ENCODE results near the gene UTF1. TPM values are rescaled to one million over a fixed set of nuclear protein-coding genes. Genes with fewer than 3 reads are reported as not detected.

The UTF1 gene
- total RNA-seq, 1 donor from 2014 or later: not detected

DNA sequence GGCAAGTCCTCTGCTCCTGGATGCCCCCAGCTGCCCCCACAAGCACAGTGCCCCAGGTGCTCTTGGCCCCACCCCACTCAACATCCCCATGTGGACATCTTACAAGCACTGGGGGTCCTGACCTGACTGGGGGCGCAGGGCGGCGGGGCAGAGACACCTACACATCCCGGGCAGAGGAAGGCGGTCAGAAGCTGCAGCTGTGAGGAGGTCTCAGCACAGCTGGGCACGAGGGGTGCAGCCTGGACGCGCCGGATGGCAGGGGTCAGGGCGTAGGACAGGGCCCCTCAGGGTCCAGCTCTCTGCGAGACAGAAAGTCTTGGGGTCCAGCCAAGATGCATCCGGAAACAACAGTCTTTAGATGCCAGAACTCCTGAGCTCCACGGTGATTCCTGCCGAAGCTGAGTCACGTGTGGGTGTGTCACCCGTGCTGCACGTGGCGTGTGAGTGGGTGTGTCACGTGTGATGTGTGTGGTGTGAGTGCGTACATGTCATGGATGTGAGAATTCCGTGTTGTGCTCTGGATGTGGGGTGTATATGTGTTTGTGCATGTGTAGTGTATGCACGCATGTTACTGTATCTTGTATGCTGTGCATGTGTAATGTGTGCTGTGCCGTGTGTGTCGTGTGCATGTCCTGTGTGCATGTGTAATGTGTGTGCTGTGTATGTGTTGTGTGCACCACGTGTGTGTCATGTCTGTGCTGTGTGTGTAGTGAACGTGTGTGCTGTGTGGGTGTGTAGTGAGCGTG lies 12.8 kb downstream of the UTF1 start:
- H3K4me3 Mint-ChIP-seq: peak overlapping the region; percentile 62
- H3K36me3 ChIP-seq: no peaks in the 10 kb centered on the region
- H3K27me3 Mint-ChIP-seq (ENCODE audit: insufficient read depth, low read depth): peaks cover 32% of the 10 kb centered on the region
- H3K9ac ChIP-seq: no peak overlapping the region
- no peaks in the 10 kb centered on the region for H3K36me3 Mint-ChIP-seq
- no peaks in the 10 kb centered on the region for H4K20me1 ChIP-seq (ENCODE audit: low read depth)
- H3K4me2 ChIP-seq: no peak overlapping the region
- H3K4me3 ChIP-seq: no peak overlapping the region
- H2AFZ ChIP-seq (replicated peaks): no peak overlapping the region
- DNase-seq (ENCODE audit: low spot score): no peak
- peaks cover 13% of the 10 kb centered on the region for H3F3A ChIP-seq (ENCODE audit: low read depth)
- peaks cover 21% of the 10 kb centered on the region for H3K4me1 Mint-ChIP-seq
- H3K27ac Mint-ChIP-seq: peak overlapping the region; percentile 55
- H3K27ac ChIP-seq: no peak overlapping the region
- TF ChIP-seq EZH2 (IDR thresholded peaks at IDR 0.05) (no peak), EZH2phosphoT487 (IDR thresholded peaks at IDR 0.05) (no peak)
- TF ChIP-seq, protein P1, sequence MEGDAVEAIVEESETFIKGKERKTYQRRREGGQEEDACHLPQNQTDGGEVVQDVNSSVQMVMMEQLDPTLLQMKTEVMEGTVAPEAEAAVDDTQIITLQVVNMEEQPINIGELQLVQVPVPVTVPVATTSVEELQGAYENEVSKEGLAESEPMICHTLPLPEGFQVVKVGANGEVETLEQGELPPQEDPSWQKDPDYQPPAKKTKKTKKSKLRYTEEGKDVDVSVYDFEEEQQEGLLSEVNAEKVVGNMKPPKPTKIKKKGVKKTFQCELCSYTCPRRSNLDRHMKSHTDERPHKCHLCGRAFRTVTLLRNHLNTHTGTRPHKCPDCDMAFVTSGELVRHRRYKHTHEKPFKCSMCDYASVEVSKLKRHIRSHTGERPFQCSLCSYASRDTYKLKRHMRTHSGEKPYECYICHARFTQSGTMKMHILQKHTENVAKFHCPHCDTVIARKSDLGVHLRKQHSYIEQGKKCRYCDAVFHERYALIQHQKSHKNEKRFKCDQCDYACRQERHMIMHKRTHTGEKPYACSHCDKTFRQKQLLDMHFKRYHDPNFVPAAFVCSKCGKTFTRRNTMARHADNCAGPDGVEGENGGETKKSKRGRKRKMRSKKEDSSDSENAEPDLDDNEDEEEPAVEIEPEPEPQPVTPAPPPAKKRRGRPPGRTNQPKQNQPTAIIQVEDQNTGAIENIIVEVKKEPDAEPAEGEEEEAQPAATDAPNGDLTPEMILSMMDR (IDR thresholded peaks at IDR 0.05): no peak
- H3K9me3 Mint-ChIP-seq: peaks cover 3% of the 10 kb centered on the region
- peaks cover 35% of the 10 kb centered on the region for H3K27me3 ChIP-seq
- peaks cover 30% of the 10 kb centered on the region for H3K4me1 ChIP-seq
- no peaks in the 10 kb centered on the region for H3K79me2 ChIP-seq (ENCODE audit: low read depth)
- no peaks in the 10 kb centered on the region for H3K9me3 ChIP-seq (ENCODE audit: low read depth)

DNA sequence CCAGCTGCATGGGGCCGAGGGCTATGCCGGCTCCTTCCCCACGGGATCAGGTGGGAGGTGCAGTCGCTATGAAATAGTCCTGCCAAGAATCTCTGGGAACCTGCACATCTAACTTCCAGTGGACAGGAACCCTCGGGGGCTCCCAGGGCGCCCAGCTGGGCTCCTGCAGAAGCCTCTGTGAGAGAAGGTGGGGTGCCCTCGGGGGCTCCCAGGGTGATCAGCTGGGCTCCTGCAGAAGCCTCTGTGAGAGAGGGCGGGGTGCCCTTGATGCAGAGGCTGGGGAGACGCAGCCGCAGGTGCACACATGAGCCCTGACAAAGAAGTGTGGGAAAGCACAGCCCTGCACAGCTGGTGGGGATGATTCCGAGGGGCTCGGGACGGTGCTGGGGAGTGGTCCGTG lies 13.6 kb downstream of the UTF1 start:
- H3K36me3 Mint-ChIP-seq: no peaks in the 10 kb centered on the region
- no peak for TF ChIP-seq EZH2 (IDR thresholded peaks at IDR 0.05)
- TF ChIP-seq, protein P1 (IDR thresholded peaks at IDR 0.05): no peak
- no peak for TF ChIP-seq EZH2phosphoT487 (IDR thresholded peaks at IDR 0.05)
- Histone ChIP-seq H3K4me1 (peaks cover 22% of the 10 kb centered on the region), H3K4me2 (no peak overlapping the region), H3K27ac (no peak overlapping the region), H3K36me3 (no peaks in the 10 kb centered on the region), H3F3A (ENCODE audit: low read depth) (peaks cover 9% of the 10 kb centered on the region), H3K4me3 (no peak overlapping the region), H3K9me3 (ENCODE audit: low read depth) (no peaks in the 10 kb centered on the region), H3K79me2 (ENCODE audit: low read depth) (no peaks in the 10 kb centered on the region), H2AFZ (replicated peaks) (no peak overlapping the region), H3K27me3 (peaks cover 27% of the 10 kb centered on the region), H3K9ac (no peak overlapping the region), H4K20me1 (ENCODE audit: low read depth) (no peaks in the 10 kb centered on the region)
- no peak for DNase-seq (ENCODE audit: low spot score)
- H3K27me3 Mint-ChIP-seq (ENCODE audit: insufficient read depth, low read depth): peaks cover 25% of the 10 kb centered on the region
- peaks cover 3% of the 10 kb centered on the region for H3K9me3 Mint-ChIP-seq
- H3K4me3 Mint-ChIP-seq: no peak overlapping the region
- peaks cover 17% of the 10 kb centered on the region for H3K4me1 Mint-ChIP-seq
- H3K27ac Mint-ChIP-seq: no peak overlapping the region

DNA sequence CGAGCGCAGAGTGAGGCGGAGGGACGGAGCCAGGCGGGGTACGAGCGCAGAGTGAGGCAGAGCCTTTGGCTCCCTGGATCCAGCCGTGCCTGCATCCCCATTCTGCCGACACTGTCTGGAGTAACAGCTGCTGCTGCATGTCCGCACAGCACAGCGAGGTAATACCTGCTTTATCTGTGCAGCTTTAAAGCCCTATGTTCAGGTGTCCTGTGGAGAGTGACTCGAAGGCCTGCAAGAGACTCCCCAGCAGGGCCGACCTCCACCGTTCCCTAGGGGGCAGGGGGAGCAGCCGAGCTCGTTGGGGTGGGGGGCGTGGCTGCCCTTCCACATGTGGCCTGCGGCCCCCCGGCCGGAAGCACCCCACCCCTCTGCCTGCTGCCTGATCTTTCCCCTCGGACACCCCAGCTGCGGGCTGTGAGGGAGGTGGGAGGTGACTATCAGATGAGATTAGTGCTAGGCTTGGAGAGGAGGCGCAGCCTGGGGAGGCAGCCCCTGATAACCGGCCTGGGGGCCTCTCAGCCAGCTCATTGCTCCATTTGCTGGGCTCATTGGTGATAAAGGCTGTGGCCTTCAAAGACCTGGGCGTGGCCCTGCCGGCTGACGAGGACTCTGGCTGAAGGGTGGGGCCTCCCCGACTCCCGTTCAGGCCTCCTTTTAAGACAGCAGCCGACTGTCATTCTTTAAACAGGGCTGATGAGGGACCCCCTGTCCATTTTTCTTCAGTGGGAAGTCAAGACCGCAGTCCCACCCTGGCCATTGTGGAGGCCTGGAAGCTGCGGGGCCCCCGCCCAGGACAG lies 15.6 kb downstream of the UTF1 start:
- Mint-ChIP-seq H3K4me3 (no peak overlapping the region), H3K36me3 (no peaks in the 10 kb centered on the region), H3K27ac (no peak overlapping the region), H3K4me1 (peaks cover 22% of the 10 kb centered on the region), H3K9me3 (no peaks in the 10 kb centered on the region), H3K27me3 (ENCODE audit: insufficient read depth, low read depth) (peaks cover 19% of the 10 kb centered on the region)
- peaks cover 4% of the 10 kb centered on the region for H3F3A ChIP-seq (ENCODE audit: low read depth)
- H3K9ac ChIP-seq: no peak overlapping the region
- no peak overlapping the region for H2AFZ ChIP-seq (replicated peaks)
- H3K4me2 ChIP-seq: no peak overlapping the region
- H3K36me3 ChIP-seq: no peaks in the 10 kb centered on the region
- no peaks in the 10 kb centered on the region for H3K79me2 ChIP-seq (ENCODE audit: low read depth)
- H3K4me1 ChIP-seq: peaks cover 17% of the 10 kb centered on the region
- no peaks in the 10 kb centered on the region for H4K20me1 ChIP-seq (ENCODE audit: low read depth)
- no peaks in the 10 kb centered on the region for H3K9me3 ChIP-seq (ENCODE audit: low read depth)
- DNase-seq (ENCODE audit: low spot score): peak; percentile 42
- no peak overlapping the region for H3K4me3 ChIP-seq
- TF ChIP-seq EZH2 (IDR thresholded peaks at IDR 0.05) (no peak), EZH2phosphoT487 (IDR thresholded peaks at IDR 0.05) (no peak)
- TF ChIP-seq, protein P1 (IDR thresholded peaks at IDR 0.05): no peak
- no peak overlapping the region for H3K27ac ChIP-seq
- H3K27me3 ChIP-seq: peaks cover 10% of the 10 kb centered on the region
